Omental fat pad (tissue), 4 donors: ENCODE data around the gene PDE7B. TPM values are rescaled to one million over a fixed set of nuclear protein-coding genes. Genes with fewer than 3 reads are reported as not detected.

Experiments
- ATAC-seq: fragments of 150-250 bp; one replicate; pipeline ENCODE4 v1.9.1; 2016; ENCODE audit warnings: mild to moderate bottlenecking, moderate library complexity; ENCODE audit not compliant: low FRiP score
- DNase-seq: peaks from one replicate; pipeline ENCODE4 v3.0.0-alpha.2; 2019; ENCODE audit warnings: low spot score
- total RNA-seq, 4 donors: library from RNA; depleted of rRNA; stranded (reverse); fragments of >200 nt; gene quantifications; one replicate each; pipeline ENCODE4 v1.1.0, GENCODE V29; 2016
- TF ChIP-seq, protein P1 (sequence below), 3 donors: fragments of 450-650 bp; IDR thresholded peaks; one replicate each; pipeline ENCODE4 v1.5.1; 2016 to 2017; ENCODE audit warnings: antibody characterized with exemption in 3 of 3, mild to moderate bottlenecking in 3 of 3, moderate library complexity in 2 of 3

The PDE7B gene
- total RNA-seq, 4 donors from 2014 or later, result 7.3 to 15.0 (median 12.1) TPM

DNA sequence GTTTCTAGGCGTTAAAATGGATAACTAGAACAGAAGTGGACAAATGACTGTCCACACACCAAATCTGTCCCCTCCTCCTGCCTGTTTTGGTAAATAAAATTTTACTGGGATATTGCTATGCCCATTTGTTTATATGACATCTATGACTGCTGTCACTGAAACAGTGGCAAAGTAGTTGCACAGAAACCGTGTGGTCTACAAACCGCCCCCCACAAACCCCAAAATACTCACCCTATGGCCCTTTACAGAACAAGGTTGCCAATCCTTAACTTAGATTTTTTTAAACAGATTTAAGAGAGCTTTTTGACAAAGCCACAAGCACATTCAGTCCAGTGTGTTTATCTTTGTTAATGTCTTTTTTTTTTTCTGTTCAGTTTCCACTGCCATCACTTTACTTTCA lies 260.8 kb downstream of the PDE7B start:
- no peak for ATAC-seq
- no peak for DNase-seq
- TF ChIP-seq, protein P1, sequence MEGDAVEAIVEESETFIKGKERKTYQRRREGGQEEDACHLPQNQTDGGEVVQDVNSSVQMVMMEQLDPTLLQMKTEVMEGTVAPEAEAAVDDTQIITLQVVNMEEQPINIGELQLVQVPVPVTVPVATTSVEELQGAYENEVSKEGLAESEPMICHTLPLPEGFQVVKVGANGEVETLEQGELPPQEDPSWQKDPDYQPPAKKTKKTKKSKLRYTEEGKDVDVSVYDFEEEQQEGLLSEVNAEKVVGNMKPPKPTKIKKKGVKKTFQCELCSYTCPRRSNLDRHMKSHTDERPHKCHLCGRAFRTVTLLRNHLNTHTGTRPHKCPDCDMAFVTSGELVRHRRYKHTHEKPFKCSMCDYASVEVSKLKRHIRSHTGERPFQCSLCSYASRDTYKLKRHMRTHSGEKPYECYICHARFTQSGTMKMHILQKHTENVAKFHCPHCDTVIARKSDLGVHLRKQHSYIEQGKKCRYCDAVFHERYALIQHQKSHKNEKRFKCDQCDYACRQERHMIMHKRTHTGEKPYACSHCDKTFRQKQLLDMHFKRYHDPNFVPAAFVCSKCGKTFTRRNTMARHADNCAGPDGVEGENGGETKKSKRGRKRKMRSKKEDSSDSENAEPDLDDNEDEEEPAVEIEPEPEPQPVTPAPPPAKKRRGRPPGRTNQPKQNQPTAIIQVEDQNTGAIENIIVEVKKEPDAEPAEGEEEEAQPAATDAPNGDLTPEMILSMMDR (IDR thresholded peaks at IDR 0.05), result no peak

DNA sequence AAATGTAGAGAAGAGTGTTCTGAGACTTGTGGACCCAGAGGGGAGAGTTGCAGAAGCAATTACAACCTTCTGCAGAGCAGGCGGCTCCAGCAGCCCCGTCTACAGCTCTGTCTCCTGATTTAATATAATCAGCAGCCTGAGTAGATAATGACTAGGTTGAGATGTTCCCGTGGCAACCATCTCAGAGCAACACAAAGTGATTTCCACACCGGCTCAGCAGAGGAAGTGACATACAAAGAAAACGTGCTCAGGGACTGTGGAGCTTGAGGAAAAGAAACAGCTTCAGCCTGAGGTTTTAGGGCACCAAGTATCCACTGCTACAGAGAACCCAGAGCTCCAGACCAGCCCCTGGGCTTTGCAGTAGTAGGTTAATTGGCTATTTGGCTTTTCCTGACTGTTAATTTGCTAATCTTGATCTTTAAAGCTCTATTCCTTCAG lies 262.3 kb downstream of the PDE7B start:
- TF ChIP-seq, protein P1 (IDR thresholded peaks at IDR 0.05), result no peak
- peak; percentile 91 for ATAC-seq
- no peak for DNase-seq

DNA sequence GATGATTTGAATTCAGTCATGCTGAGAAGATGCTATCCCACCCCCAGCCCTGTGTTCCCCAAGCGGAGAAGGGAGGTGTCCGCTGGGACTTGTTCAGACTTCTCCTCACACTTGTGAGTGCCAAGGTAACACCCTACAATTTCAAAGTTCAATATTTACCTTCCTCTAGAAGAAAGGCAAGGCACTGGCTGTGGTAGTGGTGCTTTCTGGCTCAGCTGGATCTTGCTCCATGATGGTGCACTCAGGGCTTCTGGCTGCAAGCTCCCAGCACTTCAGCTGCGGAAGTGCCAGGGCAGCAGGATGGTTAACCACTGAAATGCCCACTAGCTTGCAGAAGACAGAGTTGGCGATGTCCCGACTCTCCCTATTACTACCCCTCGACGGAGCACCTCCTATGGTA lies 263.2 kb downstream of the PDE7B start:
- no peak for DNase-seq
- ATAC-seq, result no peak
- TF ChIP-seq, protein P1 (IDR thresholded peaks at IDR 0.05), result no peak

DNA sequence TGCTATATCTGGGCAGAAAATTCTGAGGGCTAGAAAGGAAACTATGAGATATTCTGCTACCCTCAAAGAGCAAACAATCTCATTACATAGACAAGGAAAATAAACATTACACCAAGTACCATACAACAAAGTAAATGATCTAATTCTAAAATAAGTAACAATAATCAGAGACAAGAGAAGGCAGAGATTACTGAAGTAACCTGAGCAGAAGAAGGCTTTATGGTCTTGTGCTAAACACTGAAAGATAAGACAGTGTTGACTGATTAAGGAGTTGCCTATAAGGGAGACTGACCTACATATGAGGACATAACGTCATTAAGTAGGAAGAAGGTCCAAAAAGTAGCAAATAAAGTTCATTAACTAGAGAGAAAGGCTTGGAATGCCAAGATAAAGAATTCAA lies 264.4 kb downstream of the PDE7B start:
- ATAC-seq, result no peak

DNA sequence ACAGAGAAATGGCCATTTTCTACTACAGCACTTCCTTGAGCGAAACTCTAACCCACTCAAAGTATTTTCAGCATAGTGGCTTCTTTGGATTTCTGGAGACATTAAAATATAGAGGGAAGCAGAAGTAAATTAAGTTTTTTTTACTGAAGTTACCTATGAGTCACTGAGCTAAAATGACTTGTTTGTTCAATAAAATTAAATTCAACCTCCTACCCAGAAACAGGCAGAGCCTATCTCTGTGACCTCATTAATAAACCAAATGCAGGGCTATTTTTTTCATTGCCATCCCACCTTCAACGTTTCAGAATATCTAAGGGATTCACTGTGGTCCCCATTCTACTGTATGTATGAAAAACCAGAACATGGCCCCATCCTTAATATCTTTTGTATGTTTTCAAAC lies 265.6 kb downstream of the PDE7B start:
- no peak for ATAC-seq
- no peak for DNase-seq
- TF ChIP-seq, protein P1 (IDR thresholded peaks at IDR 0.05), result no peak

More for the DNA sequence above, 264.4 kb downstream of the PDE7B start:
- DNase-seq, result no peak
- TF ChIP-seq, protein P1 (IDR thresholded peaks at IDR 0.05), result no peak

DNA sequence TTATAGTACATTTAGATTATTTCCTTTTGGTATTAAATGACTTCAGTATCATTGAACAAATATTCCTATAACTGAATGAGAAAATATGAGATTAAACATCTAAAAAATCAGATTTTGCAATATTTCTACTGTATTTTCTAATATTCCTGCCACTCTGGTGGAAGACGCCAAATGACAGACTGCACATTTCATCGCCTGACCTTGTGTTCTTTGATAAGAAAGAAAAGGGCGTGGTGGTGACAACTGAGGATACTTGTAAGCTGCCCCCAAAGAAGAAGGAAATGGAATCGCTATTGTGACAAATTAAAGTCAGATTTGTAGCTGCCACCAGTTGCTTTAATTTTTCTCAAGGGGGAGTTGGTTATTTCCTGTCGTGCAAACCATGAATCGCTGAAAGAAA lies 267.3 kb downstream of the PDE7B start:
- DNase-seq (no peak), ATAC-seq (no peak)
- TF ChIP-seq, protein P1 (IDR thresholded peaks at IDR 0.05), result no peak

DNA sequence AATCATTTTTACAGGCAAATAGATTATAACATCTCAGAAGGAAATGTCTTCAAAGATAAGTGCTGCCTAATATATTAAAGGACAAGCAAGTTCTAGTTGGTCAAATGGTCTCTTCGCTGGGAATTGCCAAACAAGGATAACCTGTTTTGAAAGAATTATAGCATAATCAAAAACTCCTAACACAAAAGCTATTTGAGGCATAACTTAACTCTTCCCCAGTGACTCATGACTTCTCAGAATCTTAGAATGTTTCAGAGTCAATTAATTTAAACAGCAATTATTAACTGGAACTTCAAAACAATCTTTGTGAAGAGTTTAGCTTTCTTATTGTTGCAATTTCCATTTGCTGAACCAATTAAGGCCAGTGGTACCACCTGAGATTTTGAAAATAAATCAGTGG lies 272.0 kb downstream of the PDE7B start:
- DNase-seq (no peak), ATAC-seq (peak; percentile 72)
- TF ChIP-seq, protein P1 (IDR thresholded peaks at IDR 0.05), result no peak
